VCaP (cell line): Measurements from ENCODE around the gene ZMIZ1.
A peak's percentile ranks its signal among the peaks of the same experiment; 100 is the strongest.

ENCODE experiments used
- H3K27ac ChIP-seq: fragments of 450-650 bp; 2 replicates; pipeline ENCODE4 v1.5.1; 2017
- TF ChIP-seq, protein P1 (sequence below): fragments of 450-650 bp; conservative IDR thresholded peaks from 2 replicates; pipeline ENCODE4 v1.5.1; 2017; ENCODE audit warnings: mild to moderate bottlenecking, moderate library complexity

The ZMIZ1 gene

DNA sequence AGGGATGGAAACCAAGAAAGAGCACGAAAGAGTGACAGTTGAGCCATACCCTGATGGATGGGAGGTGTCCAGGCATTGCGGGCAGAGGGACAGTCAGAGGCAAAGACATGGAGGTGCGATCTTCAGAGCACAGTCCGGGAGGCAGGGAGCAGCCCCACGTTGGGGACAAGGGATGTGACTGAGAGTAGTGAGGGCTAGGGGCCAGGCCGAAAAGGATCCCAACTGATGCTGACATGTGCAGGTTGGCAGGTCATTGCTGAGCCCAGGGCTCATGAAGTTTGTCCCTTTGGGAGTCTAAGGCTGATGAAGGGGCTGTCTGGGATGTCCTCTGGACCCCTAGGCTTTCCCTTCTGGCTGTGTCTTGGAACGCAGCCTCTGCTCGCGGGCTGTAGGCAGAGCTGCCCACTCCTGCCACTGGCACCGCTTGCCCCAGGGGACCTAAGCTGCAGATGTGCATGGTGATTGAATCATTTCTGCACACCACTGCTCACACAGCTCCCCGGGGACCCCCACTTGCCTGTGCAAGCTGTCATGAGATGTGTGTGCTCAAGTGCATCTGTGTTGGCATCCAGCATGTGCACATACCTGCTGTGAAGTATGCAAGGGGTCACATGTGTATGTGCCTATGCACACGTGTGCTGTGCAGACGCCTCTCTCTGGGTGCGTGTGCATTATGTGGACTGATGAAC, 125.1 kb downstream of the ZMIZ1 start:
- TF ChIP-seq, protein P1, sequence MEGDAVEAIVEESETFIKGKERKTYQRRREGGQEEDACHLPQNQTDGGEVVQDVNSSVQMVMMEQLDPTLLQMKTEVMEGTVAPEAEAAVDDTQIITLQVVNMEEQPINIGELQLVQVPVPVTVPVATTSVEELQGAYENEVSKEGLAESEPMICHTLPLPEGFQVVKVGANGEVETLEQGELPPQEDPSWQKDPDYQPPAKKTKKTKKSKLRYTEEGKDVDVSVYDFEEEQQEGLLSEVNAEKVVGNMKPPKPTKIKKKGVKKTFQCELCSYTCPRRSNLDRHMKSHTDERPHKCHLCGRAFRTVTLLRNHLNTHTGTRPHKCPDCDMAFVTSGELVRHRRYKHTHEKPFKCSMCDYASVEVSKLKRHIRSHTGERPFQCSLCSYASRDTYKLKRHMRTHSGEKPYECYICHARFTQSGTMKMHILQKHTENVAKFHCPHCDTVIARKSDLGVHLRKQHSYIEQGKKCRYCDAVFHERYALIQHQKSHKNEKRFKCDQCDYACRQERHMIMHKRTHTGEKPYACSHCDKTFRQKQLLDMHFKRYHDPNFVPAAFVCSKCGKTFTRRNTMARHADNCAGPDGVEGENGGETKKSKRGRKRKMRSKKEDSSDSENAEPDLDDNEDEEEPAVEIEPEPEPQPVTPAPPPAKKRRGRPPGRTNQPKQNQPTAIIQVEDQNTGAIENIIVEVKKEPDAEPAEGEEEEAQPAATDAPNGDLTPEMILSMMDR: no peak
- H3K27ac ChIP-seq: no peak overlapping the region; the same call in 1 of the 2 replicates

DNA sequence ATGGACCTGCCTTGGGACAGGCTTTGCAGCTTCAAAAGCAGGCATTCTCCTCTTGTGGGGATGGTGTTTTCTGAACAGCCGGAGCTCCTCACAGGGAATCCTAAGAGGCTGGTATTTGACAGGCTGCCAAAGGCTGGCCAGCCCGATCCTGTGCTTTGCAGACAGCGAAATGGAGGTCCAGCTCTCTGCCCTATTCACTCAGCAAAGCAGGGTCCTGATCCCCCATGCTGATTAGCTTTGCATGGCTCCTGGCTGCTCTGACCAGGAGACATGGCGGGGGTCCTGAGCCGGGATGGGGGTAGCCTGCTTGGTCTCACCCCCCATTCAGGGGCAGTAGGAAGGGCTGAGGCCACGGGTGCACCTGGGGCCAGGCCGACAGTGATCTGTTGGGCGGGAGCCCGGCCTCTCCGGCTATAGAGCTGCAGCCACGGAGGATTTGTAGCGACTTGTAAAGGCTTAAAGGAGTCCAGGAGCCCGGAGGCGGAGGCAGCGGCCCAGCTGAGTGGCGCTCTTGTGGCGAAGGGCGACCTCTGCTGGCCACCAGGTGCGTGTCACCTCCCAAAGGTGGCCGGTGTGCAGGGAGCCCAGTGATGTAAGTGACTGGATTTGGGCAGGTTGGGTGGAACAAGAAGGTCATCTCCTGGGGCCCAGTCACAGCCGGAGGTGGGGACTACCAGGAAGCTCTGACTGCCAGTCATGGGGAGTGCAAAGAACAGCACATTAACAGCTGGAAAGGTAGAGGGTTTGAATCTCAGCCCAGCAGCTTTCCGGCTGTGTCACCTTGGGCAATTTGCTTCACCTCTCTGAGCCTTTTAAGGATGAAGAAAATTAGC, 126.5 kb downstream of the ZMIZ1 start:
- H3K27ac ChIP-seq: peak overlapping the region; percentile 75
- TF ChIP-seq, protein P1: peak; percentile 94

DNA sequence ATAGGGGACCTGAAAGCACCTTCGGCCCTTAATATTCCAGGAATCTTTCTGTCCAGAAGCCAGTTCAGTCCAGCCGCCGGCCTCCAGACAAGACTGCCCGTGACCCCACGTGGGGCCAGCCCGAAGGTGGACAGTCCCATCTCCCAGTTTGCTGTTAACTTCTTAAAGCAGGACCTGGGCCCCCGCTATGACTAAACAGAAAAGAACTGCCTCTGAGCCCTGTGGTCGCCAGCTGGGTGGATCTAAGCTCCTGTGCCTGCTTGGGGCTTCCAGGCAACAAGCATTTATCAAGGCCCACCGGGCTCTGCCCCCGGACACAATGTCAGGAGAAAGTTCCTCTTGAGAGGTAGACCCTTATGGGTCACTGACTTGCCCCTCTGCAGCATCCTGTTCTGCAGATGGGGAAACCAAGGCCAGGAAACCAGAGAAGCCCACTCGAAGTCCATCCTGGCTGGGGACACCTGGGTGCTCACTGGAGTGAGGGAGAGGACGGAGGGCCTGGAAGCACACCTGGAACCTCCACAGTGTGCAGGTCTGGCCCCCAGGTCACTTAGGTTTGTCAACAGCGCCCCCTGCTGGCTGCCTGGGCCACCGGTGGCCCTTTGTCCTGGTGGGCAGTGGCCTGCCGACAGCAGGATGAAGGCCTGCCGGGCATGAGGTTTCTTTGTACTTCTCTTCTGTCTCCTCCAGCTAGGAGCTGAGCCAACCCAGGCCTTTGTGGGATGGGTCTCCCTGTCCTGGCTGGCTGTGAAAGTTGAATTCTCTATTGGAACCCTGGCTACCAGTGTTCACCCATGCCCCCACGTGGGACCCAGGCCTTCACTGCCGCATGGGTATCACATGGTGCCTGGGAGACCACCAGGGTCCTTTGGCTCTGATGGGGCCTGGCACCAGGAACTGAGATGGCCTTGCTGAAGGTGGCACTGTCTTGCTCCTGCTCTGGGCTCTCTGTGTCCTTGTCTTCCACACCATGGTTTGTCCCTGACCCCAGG, 128.0 kb downstream of the ZMIZ1 start:
- H3K27ac ChIP-seq: no peak overlapping the region
- TF ChIP-seq, protein P1: peak; percentile 79

DNA sequence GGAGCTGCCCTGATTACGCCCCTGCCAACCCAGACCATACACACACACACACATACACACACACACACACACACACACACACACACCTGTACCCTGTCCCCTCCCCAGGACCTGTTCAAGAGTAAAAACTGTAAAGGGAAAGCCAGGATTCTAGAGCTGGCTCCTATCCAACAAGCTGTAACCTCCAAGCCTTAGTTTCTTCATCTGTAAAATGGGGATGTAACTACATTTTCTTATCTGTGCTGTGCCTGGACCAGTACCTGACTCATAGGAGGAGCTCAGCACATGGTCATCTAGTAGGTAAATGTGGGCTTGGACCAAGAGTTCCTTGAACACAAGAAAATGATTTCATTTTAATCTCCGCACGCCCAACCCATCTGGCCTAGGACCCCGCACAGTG, 128.8 kb downstream of the ZMIZ1 start:
- H3K27ac ChIP-seq: no peak overlapping the region
- TF ChIP-seq, protein P1: no peak

DNA sequence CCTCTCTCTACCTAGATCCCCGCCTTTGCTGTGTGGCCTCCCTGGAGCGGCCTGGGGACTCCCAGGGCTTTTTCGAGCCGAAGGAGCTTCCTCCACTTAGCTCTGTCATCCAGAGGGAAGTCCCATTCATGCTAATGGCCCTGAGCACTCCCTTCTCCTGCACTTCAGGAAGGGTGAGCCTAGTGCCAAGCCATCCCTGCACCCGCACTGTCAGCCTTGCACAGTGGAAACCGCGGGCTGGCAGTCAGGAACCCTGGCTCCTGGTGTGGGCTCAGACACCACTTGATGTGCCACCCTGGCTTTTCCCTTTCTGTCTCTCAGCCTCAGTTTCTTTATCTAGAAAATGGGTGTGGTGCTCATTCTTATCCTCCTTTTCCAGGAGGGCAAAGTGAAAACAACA, 131.6 kb downstream of the ZMIZ1 start:
- TF ChIP-seq, protein P1: no peak
- no peak overlapping the region for H3K27ac ChIP-seq

DNA sequence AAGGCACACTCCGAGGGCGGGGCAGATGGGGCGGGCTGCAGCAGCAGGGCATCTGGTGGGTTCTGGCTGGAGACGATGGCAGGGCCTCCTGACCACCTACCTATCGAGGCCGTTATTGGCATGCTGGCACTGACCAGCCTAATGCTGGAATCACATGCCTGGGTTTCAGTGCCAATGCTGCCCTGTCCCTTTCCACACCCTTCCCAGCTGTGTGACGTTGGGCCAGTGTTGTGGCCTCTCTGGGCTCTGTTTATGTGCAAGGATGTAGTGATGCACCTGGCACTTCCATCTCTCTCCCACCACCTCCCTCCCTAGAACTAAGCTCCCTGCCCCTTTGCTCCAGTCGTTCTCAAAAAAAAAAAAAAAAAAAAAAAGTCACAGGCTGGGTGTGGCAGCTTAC, 132.9 kb downstream of the ZMIZ1 start:
- TF ChIP-seq, protein P1: no peak
- H3K27ac ChIP-seq: no peak overlapping the region
